Lower leg skin (tissue), 4 donors: Measurements from ENCODE around the gene WNT10A. TPM values are rescaled to one million over a fixed set of nuclear protein-coding genes. Genes with fewer than 3 reads are reported as not detected.

Experiments
- DNase-seq, 2 donors: peaks; one replicate each; pipeline ENCODE4 v3.0.0-alpha.2; 2019; ENCODE audit warnings: low spot score in 2 of 2
- H3K4me3 ChIP-seq: fragments of 200-600 bp; sonication (generic); 2 replicates; pipeline ENCODE4 v1.5.1; 2017; ENCODE audit warnings: mild to moderate bottlenecking, low read depth; ENCODE audit not compliant: poor library complexity, severe bottlenecking
- CTCF ChIP-seq, 3 donors: fragments of 450-650 bp; IDR thresholded peaks; one replicate each; pipeline ENCODE4 v1.5.1; 2016; ENCODE audit warnings: antibody characterized with exemption in 3 of 3, mild to moderate bottlenecking in 3 of 3, moderate library complexity in 2 of 3
- POLR2A ChIP-seq, 2 donors: fragments of 450-650 bp; IDR thresholded peaks; one replicate each; pipeline ENCODE4 v1.6.1; 2016 to 2017; ENCODE audit warnings: antibody characterized with exemption in 2 of 2, mild to moderate bottlenecking in 1 of 2, moderate library complexity in 1 of 2
- WGBS, 2 donors: methylation state at CpG; one replicate each; pipeline ENCODE4 v1.1.5; 2018; 5-methylcytosine and 5-hydroxymethylcytosine counted together
- intact Hi-C: fragments of 100-400 bp; cut with DNase I; formaldehyde crosslinking; loops from one replicate; pipeline ENCODE4 v1.15.0; 2023; ENCODE audit warnings: low total_unique reads
- total RNA-seq, 4 donors: library from RNA; depleted of rRNA; stranded (reverse); fragments of >200 nt; gene quantifications; one replicate each; pipeline ENCODE4 v1.1.0, GENCODE V29; 2016

Gene WNT10A
- total RNA-seq, 4 donors from 2014 or later = 10.0 to 16.5 (median 15.2) TPM

- TF ChIP-seq CTCF (IDR thresholded peaks at IDR 0.05) (no peak), POLR2A (IDR thresholded peaks at IDR 0.05) (no peak)
- no peak overlapping the region for H3K4me3 ChIP-seq
- 81 to 83% methylated on average over 2 of the region's 2 CpGs for WGBS, 2 donors
- intact Hi-C loops = no loop called here
- DNase-seq = no peak
Observed at GRCh38 chr2:218884519-218884918, 3.9 kb downstream of the WNT10A start.

- no peak for TF ChIP-seq CTCF (IDR thresholded peaks at IDR 0.05)
- TF ChIP-seq POLR2A (IDR thresholded peaks at IDR 0.05) = no peak
- no peak for DNase-seq
- intact Hi-C loops = no loop called here
- 22 to 37% methylated on average over 11 to 12 of the region's 12 CpGs for WGBS, 2 donors
- H3K4me3 ChIP-seq = no peak overlapping the region
Observed at GRCh38 chr2:218885981-218886947, 5.6 kb downstream of the WNT10A start.

GRCh38 chr2:218887079-218887478 is 6.4 kb downstream of the WNT10A start:
- intact Hi-C loops = no loop called here
- 63% methylated on average over 3 of the region's 3 CpGs for WGBS, 2 donors
- TF ChIP-seq POLR2A (IDR thresholded peaks at IDR 0.05) (no peak), CTCF (IDR thresholded peaks at IDR 0.05) (no peak)
- no peak for DNase-seq
- H3K4me3 ChIP-seq = no peak overlapping the region

GRCh38 chr2:218888341-218888740 is 7.7 kb downstream of the WNT10A start:
- no peak overlapping the region for H3K4me3 ChIP-seq
- DNase-seq = no peak
- no peak for TF ChIP-seq POLR2A (IDR thresholded peaks at IDR 0.05)
- intact Hi-C loops = no loop called here
- WGBS, 2 donors = 81 to 94% methylated on average over 5 of the region's 5 CpGs

- 94% methylated on average over 23 of the region's 23 CpGs for WGBS, 2 donors
- TF ChIP-seq POLR2A (IDR thresholded peaks at IDR 0.05) = no peak
- TF ChIP-seq CTCF (IDR thresholded peaks at IDR 0.05) = no peak
- DNase-seq = no peak
- intact Hi-C loops = no loop called here
- no peak overlapping the region for H3K4me3 ChIP-seq
Observed at GRCh38 chr2:218889937-218890336, 9.3 kb downstream of the WNT10A start.

GRCh38 chr2:218890369-218890768 is 9.7 kb downstream of the WNT10A start:
- TF ChIP-seq CTCF (IDR thresholded peaks at IDR 0.05) (no peak), POLR2A (IDR thresholded peaks at IDR 0.05) (no peak)
- intact Hi-C loops = no loop called here
- 67 to 82% methylated on average over 3 of the region's 3 CpGs for WGBS, 2 donors
- no peak for DNase-seq
- no peak overlapping the region for H3K4me3 ChIP-seq
